ENCODE measurements around the gene DNMBP.

- TF ChIP-seq, protein P1, sequence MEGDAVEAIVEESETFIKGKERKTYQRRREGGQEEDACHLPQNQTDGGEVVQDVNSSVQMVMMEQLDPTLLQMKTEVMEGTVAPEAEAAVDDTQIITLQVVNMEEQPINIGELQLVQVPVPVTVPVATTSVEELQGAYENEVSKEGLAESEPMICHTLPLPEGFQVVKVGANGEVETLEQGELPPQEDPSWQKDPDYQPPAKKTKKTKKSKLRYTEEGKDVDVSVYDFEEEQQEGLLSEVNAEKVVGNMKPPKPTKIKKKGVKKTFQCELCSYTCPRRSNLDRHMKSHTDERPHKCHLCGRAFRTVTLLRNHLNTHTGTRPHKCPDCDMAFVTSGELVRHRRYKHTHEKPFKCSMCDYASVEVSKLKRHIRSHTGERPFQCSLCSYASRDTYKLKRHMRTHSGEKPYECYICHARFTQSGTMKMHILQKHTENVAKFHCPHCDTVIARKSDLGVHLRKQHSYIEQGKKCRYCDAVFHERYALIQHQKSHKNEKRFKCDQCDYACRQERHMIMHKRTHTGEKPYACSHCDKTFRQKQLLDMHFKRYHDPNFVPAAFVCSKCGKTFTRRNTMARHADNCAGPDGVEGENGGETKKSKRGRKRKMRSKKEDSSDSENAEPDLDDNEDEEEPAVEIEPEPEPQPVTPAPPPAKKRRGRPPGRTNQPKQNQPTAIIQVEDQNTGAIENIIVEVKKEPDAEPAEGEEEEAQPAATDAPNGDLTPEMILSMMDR (IDR thresholded peaks at IDR 0.05), result no peak
- TF ChIP-seq TCF7L2 (IDR thresholded peaks at IDR 0.05; ENCODE audit: low read depth, low read length) (no peak), POLR2AphosphoS5 (IDR thresholded peaks at IDR 0.05; ENCODE audit: low read depth, low read length) (no peak), REST (IDR thresholded peaks at IDR 0.05; ENCODE audit: insufficient read depth in 1 of 2, low read depth in 2 of 2, low read length in 1 of 2) (no peak)
These were observed 56.9 kb downstream of the DNMBP start for GRCh38 chr10:99952799-99953198.

Measured in Panc1 (cell line).